Hematopoietic multipotent progenitor cell (in vitro differentiated cells): ENCODE measurements around the gene ZFYVE1. TPM values are rescaled to one million over a fixed set of nuclear protein-coding genes. Genes with fewer than 3 reads are reported as not detected.
"Not testable (repeated sequence)": the region's sequence is repeated elsewhere in the genome, so short reads cannot be mapped to it uniquely, and the experiment has no call there.

Experiments
- DNase-seq, 3 donors: peaks; one replicate each; pipeline ENCODE4 v3.0.0-alpha.2; 2011 to 2015; ENCODE audit warnings: low read depth in 2 of 3, low spot score in 2 of 3
- total RNA-seq: library from RNA; depleted of rRNA; stranded (reverse); fragments of >200 nt; gene quantifications from one replicate; pipeline ENCODE4 v1.2.3, GENCODE V29; 2012

Gene ZFYVE1
- total RNA-seq, 1 donor, result 22.9 TPM

- DNase-seq, result no peak
Measured at GRCh38 chr14:72961579-72962335, 65.1 kb downstream of the ZFYVE1 start.

GRCh38 chr14:72961016-72961415, 65.9 kb downstream of the ZFYVE1 start:
- not testable (repeated sequence) for DNase-seq

- no peak for DNase-seq
Measured at GRCh38 chr14:72958548-72958947, 68.4 kb downstream of the ZFYVE1 start.

GRCh38 chr14:72957213-72957612, 69.7 kb downstream of the ZFYVE1 start:
- no peak for DNase-seq

- DNase-seq, result not testable (repeated sequence)
Measured at GRCh38 chr14:72956741-72957140, 70.2 kb downstream of the ZFYVE1 start.

GRCh38 chr14:72952171-72952570, 74.7 kb downstream of the ZFYVE1 start:
- DNase-seq, result no peak

GRCh38 chr14:72948481-72949138, 78.3 kb downstream of the ZFYVE1 start:
- DNase-seq, result peak; percentile 22 to 63 (median 28)

- no peak for DNase-seq
Measured at GRCh38 chr14:72947366-72948160, 79.3 kb downstream of the ZFYVE1 start.

- DNase-seq, result no peak
Measured at GRCh38 chr14:72946491-72946890, 80.4 kb downstream of the ZFYVE1 start.

GRCh38 chr14:72945356-72946027, 81.4 kb downstream of the ZFYVE1 start:
- no peak for DNase-seq

- DNase-seq, result no peak
Measured at GRCh38 chr14:72943876-72944430, 83.0 kb downstream of the ZFYVE1 start.

- DNase-seq, result no peak
Measured at GRCh38 chr14:72942934-72943333, 84.0 kb downstream of the ZFYVE1 start.

- no peak for DNase-seq
Measured at GRCh38 chr14:72941286-72941985, 85.5 kb downstream of the ZFYVE1 start.

- no peak for DNase-seq
Measured at GRCh38 chr14:72939630-72940029, 87.3 kb downstream of the ZFYVE1 start.

GRCh38 chr14:72932893-72933292, 94.0 kb downstream of the ZFYVE1 start:
- DNase-seq, result no peak

- DNase-seq, result no peak
Measured at GRCh38 chr14:72929316-72930080, 97.4 kb downstream of the ZFYVE1 start.

GRCh38 chr14:72928872-72929271, 98.0 kb downstream of the ZFYVE1 start:
- no peak for DNase-seq

GRCh38 chr14:72926292-72927028, 100.4 kb downstream of the ZFYVE1 start, which contains the start of gene DCAF4:
Gene DCAF4 (plus strand): TSS chr14:72926464. CDS start chr14:72937979, 11,515 bp downstream.
- peak; percentile 76 to 98 (median 96) for DNase-seq
